ENCODE results near the gene GBP7.

The GBP7 gene

GRCh38 chr1:89199525-89200031 lies 23.8 kb upstream of the GBP7 start:
- Histone ChIP-seq H3K4me3 (ENCODE audit: low read depth in 1 of 2, low read length in 2 of 2) (peak overlapping the region; percentile 64 to 77), H3K9ac (ENCODE audit: low read depth, low read length) (peak overlapping the region; percentile 81), H3K27me3 (ENCODE audit: insufficient read depth, low read length, poor library complexity) (no peaks in the 10 kb centered on the region), H3K4me2 (ENCODE audit: insufficient read depth, low read length) (peak overlapping the region; percentile 73), H3K36me3 (ENCODE audit: insufficient read depth, low read length) (peaks cover 26% of the 10 kb centered on the region), H3K79me2 (ENCODE audit: insufficient read depth, low read length) (peaks cover 57% of the 10 kb centered on the region), H4K20me1 (ENCODE audit: insufficient read depth, low read length) (no peaks in the 10 kb centered on the region), H3K9me3 (ENCODE audit: insufficient read depth, low read length, severe bottlenecking) (peaks cover 4% of the 10 kb centered on the region), H3K4me1 (ENCODE audit: insufficient read depth, low read length) (peaks cover 65% of the 10 kb centered on the region), H2AFZ (ENCODE audit: low read depth, low read length) (peak overlapping the region; percentile 78), H3K27ac (ENCODE audit: low read length) (peak overlapping the region; percentile 98)
- DNase-seq (no peak), ATAC-seq (ENCODE audit: insufficient read depth, low read depth) (no peak)
- TF ChIP-seq EZH2 (IDR thresholded peaks at IDR 0.05; ENCODE audit: borderline replicate concordance, low read depth, low read length, severe bottlenecking) (no peak), CTCF (IDR thresholded peaks at IDR 0.05; ENCODE audit: borderline replicate concordance, extremely low read depth, low read length, poor library complexity, severe bottlenecking) (no peak)

- Histone ChIP-seq H3K9me3 (ENCODE audit: insufficient read depth, low read length, severe bottlenecking) (no peaks in the 10 kb centered on the region), H3K27me3 (ENCODE audit: insufficient read depth, low read length, poor library complexity) (no peaks in the 10 kb centered on the region), H3K4me1 (ENCODE audit: insufficient read depth, low read length) (peaks cover 75% of the 10 kb centered on the region), H3K27ac (ENCODE audit: low read length) (peak within 1 kb of the TSS; percentile 98), H3K4me2 (ENCODE audit: insufficient read depth, low read length) (peak within 1 kb of the TSS; percentile 73), H3K79me2 (ENCODE audit: insufficient read depth, low read length) (peaks cover 67% of the 10 kb centered on the region), H3K4me3 (ENCODE audit: low read depth in 1 of 2, low read length in 2 of 2) (peak within 1 kb of the TSS; percentile 64 to 77), H2AFZ (ENCODE audit: low read depth, low read length) (peak within 1 kb of the TSS; percentile 78), H3K9ac (ENCODE audit: low read depth, low read length) (peak within 1 kb of the TSS; percentile 81), H4K20me1 (ENCODE audit: insufficient read depth, low read length) (no peaks in the 10 kb centered on the region), H3K36me3 (ENCODE audit: insufficient read depth, low read length) (peaks cover 36% of the 10 kb centered on the region)
- TF ChIP-seq CTCF (IDR thresholded peaks at IDR 0.05; ENCODE audit: borderline replicate concordance, extremely low read depth, low read length, poor library complexity, severe bottlenecking) (peak; percentile 52), EZH2 (IDR thresholded peaks at IDR 0.05; ENCODE audit: borderline replicate concordance, low read depth, low read length, severe bottlenecking) (no peak)
- DNase-seq (peak; percentile 68), ATAC-seq (ENCODE audit: insufficient read depth, low read depth) (peak; percentile 82)
Measured at GRCh38 chr1:89198491-89199072, 22.8 kb upstream of the GBP7 start, which contains the start of gene GBP4. Gene GBP4 (minus strand): TSS chr1:89198942. CDS start chr1:89198834, 108 bp downstream.

- peaks cover 41% of the 10 kb centered on the region for H3K36me3 ChIP-seq (ENCODE audit: insufficient read depth, low read length)
- peaks cover 72% of the 10 kb centered on the region for H3K79me2 ChIP-seq (ENCODE audit: insufficient read depth, low read length)
- TF ChIP-seq EZH2 (IDR thresholded peaks at IDR 0.05; ENCODE audit: borderline replicate concordance, low read depth, low read length, severe bottlenecking): no peak
- TF ChIP-seq CTCF (IDR thresholded peaks at IDR 0.05; ENCODE audit: borderline replicate concordance, extremely low read depth, low read length, poor library complexity, severe bottlenecking): no peak
- peaks cover 76% of the 10 kb centered on the region for H3K4me1 ChIP-seq (ENCODE audit: insufficient read depth, low read length)
- no peak for DNase-seq
- peak overlapping the region; percentile 78 for H2AFZ ChIP-seq (ENCODE audit: low read depth, low read length)
- peak overlapping the region; percentile 73 for H3K4me2 ChIP-seq (ENCODE audit: insufficient read depth, low read length)
- peak overlapping the region; percentile 98 for H3K27ac ChIP-seq (ENCODE audit: low read length)
- ATAC-seq (ENCODE audit: insufficient read depth, low read depth): peak; percentile 46
- peak overlapping the region; percentile 81 for H3K9ac ChIP-seq (ENCODE audit: low read depth, low read length)
- peak overlapping the region; percentile 64 to 77 for H3K4me3 ChIP-seq (ENCODE audit: low read depth in 1 of 2, low read length in 2 of 2)
- H4K20me1 ChIP-seq (ENCODE audit: insufficient read depth, low read length): no peaks in the 10 kb centered on the region
- H3K9me3 ChIP-seq (ENCODE audit: insufficient read depth, low read length, severe bottlenecking): no peaks in the 10 kb centered on the region
- H3K27me3 ChIP-seq (ENCODE audit: insufficient read depth, low read length, poor library complexity): no peaks in the 10 kb centered on the region
Measured at GRCh38 chr1:89198081-89198480, 22.3 kb upstream of the GBP7 start.

Measured in DND-41 (cell line).